ENCODE measurements around the gene RTL1. TPM values are rescaled to one million over a fixed set of nuclear protein-coding genes. Genes with fewer than 3 reads are reported as not detected.

RTL1 gene
- total and polyA plus RNA-seq, 2 of the 8 experiments (the other 6 are each of a cell fraction or from before 2014, with no cell fraction given), result not detected

DNA sequence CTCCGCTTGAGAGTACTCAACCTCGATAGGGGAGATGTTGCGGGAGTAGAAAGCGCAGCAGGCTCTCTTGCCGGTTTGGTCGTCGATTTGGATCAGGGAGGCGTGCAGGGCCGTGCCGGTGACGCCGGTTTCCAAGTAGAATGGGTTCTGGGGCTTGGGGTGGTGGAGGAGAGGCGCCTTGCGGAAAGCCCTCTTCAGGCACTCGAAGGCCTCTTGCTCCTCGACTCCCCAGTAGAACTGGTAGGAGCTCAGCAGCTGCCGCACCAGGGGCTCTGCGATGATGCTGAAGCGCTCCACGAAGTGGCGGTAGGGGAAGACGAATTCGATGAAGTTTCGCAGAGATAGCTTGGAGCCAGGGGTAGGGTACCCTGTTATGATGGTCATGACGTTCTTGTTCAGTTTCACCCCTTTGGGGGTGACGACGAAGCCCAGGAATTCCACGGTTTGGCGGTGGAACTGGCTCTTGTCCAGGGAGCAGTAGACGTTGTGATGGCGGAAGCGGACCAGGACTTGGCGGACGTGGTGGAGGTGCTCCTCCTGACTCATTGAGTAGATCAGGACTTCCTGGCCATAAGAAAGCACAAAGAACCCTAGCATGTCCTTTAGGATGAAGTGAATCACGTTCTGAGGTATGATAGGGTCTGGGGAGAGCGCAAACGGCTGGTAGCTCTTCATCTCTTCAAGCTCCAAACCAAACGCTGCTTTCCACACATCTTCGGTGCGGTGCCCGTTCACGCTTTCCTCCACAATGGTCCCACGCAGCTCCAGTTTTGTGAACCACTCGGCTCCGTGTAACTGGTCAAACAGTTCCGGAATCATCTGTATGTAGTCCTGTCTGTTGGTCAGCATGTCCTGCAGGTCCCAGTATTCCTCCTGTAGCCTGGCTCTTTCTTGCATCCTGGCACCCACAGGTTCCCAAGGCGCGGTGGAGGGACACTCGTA lies 21.2 kb downstream of the RTL1 start (continued):
- TF ChIP-seq, protein P1, sequence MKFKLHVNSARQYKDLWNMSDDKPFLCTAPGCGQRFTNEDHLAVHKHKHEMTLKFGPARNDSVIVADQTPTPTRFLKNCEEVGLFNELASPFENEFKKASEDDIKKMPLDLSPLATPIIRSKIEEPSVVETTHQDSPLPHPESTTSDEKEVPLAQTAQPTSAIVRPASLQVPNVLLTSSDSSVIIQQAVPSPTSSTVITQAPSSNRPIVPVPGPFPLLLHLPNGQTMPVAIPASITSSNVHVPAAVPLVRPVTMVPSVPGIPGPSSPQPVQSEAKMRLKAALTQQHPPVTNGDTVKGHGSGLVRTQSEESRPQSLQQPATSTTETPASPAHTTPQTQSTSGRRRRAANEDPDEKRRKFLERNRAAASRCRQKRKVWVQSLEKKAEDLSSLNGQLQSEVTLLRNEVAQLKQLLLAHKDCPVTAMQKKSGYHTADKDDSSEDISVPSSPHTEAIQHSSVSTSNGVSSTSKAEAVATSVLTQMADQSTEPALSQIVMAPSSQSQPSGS (IDR thresholded peaks at IDR 0.05; ENCODE audit: low read length), result no peak
- TF ChIP-seq SIN3A (conservative IDR thresholded peaks at IDR 0.05 in 1 of 2, IDR thresholded peaks at IDR 0.05 in 1 of 2; ENCODE audit: low read depth in 1 of 2, low read length in 2 of 2) (no peak), JUN (IDR thresholded peaks at IDR 0.05; ENCODE audit: low read depth, low read length) (no peak), BCL11A (IDR thresholded peaks at IDR 0.05; ENCODE audit: low read depth in 2 of 2, low read length in 2 of 2) (no peak), HDAC6 (IDR thresholded peaks at IDR 0.05; ENCODE audit: low read depth, low read length) (no peak), CBX8 (IDR thresholded peaks at IDR 0.05; ENCODE audit: borderline replicate concordance, low read depth, low read length) (no peak), SP1 (IDR thresholded peaks at IDR 0.05; ENCODE audit: low read depth, low read length) (no peak), BACH1 (IDR thresholded peaks at IDR 0.05; ENCODE audit: low read length) (no peak)
- TF ChIP-seq, protein P2, sequence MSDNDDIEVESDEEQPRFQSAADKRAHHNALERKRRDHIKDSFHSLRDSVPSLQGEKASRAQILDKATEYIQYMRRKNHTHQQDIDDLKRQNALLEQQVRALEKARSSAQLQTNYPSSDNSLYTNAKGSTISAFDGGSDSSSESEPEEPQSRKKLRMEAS (IDR thresholded peaks at IDR 0.05), result no peak

Measured in H1 (cell line).